B cell (primary cell): ENCODE results near the gene HMG20B.

Experiments
- EZH2 ChIP-seq: IDR thresholded peaks from 2 replicates; pipeline ENCODE4 v1.6.1; 2012; ENCODE audit warnings: borderline replicate concordance, low read depth, mild to moderate bottlenecking, moderate library complexity, low read length; ENCODE audit not compliant: insufficient read depth, poor library complexity, severe bottlenecking
- TF ChIP-seq, protein P1 (sequence below): fragments of 200-600 bp; IDR thresholded peaks from one replicate; pipeline ENCODE4 v1.8.0; 2022; ENCODE audit warnings: antibody characterized with exemption, mild to moderate bottlenecking

DNA sequence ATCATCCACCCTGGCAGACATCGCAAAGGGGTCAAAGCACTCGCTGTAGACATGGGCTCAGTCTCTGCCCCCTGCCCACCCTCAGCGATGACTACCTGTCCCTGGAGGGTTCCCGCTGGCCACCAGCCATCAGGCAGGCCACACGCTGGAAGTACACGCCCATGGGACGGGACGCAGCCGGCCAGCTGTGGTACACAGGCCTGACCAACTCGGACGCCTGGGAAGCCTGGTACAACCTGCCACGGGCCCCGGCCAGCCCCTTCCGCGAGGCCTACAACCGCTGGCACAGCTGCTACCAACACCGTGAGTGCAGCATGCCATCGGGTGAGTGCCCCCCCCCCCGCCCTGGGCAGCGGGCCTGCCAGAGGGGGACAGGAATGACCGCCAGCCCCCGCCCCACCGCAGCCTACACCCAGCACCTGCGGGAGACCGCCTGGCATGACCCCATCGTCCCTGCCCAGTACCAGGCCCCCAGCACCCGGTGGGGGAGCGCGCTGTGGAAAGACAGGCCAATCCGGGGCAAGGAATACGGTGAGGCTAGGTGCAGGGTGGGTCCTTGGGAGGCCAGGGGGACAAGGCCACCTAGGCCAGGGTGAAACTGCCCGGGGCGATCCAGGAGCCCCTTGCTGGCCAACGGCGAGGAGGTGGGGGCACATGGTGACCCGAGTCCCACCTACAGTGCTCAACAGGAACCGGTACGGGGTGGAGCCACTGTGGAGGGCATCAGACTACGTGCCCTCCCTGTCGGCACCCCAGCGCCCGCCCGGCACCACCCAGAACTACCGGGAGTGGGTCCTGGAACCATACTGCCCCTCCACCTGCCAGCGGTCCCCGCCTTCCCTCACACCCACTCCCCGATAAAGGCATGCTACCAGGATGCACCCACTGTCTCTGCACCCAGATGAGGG is 29.3 kb upstream of the HMG20B start:
- TF ChIP-seq, protein P1, sequence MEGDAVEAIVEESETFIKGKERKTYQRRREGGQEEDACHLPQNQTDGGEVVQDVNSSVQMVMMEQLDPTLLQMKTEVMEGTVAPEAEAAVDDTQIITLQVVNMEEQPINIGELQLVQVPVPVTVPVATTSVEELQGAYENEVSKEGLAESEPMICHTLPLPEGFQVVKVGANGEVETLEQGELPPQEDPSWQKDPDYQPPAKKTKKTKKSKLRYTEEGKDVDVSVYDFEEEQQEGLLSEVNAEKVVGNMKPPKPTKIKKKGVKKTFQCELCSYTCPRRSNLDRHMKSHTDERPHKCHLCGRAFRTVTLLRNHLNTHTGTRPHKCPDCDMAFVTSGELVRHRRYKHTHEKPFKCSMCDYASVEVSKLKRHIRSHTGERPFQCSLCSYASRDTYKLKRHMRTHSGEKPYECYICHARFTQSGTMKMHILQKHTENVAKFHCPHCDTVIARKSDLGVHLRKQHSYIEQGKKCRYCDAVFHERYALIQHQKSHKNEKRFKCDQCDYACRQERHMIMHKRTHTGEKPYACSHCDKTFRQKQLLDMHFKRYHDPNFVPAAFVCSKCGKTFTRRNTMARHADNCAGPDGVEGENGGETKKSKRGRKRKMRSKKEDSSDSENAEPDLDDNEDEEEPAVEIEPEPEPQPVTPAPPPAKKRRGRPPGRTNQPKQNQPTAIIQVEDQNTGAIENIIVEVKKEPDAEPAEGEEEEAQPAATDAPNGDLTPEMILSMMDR = no peak
- TF ChIP-seq EZH2 = no peak
